GM19397 (cell line): ENCODE results near the gene TMOD4.
A peak's percentile ranks its signal among the peaks of the same experiment; 100 is the strongest.
"Not testable (repeated sequence)": the region's sequence is repeated elsewhere in the genome, so short reads cannot be mapped to it uniquely, and the experiment has no call there.

Source experiments
- ATAC-seq: cut with Tn5 transposase; IDR thresholded peaks from one replicate; pipeline ENCODE4 v1.9.1; 2021; ENCODE audit warnings: mild to moderate bottlenecking, moderate library complexity; ENCODE audit not compliant: unreplicated experiment

The TMOD4 gene

DNA sequence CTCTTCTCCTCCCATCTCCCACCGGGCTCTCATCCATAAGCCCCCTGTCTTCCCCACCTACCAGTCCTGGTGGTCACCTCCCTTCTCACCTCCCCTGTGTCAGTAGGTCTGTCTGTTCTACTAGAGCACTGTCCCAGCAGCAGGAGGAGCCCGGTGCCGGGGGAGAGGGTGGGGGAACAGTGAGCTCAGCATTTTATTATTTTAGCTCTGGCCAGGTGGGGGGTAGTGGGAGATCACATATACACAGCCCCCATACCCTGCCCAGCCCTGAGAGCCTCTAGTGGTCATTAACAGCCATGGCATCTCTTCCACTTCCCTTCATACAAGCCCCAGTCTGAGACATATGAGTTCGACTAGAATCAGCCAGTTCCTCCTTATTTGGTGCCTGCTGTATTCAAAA, at the start of gene TMOD4:
TSS of gene TMOD4 (minus strand) at position 119 of the 400 bp plus-strand sequence. CDS start 1,106 bp downstream, outside the sequence.
- no peak for ATAC-seq

- no peak for ATAC-seq
These were observed 46.3 kb upstream of the TMOD4 start for GRCh38 chr1:151222130-151222529.

DNA sequence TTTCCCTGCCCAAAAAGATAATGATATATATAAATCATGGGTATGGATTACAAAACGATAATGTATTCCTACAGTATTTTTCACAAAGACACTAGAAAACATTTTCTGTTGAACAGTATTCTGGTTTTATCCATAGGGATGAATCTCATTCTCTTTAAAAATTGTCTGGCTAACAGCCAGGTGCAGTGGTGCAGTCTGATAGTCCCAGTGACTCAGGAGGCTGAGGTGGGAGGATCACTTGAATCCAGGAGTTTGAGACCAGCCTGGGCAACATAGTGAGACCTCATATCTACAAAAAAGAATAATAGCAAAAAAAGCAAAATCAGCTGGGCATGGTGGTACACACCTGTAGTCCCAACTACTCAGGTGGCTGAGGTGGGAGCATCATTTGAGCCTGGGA, 45.8 kb upstream of the TMOD4 start:
- no peak for ATAC-seq

DNA sequence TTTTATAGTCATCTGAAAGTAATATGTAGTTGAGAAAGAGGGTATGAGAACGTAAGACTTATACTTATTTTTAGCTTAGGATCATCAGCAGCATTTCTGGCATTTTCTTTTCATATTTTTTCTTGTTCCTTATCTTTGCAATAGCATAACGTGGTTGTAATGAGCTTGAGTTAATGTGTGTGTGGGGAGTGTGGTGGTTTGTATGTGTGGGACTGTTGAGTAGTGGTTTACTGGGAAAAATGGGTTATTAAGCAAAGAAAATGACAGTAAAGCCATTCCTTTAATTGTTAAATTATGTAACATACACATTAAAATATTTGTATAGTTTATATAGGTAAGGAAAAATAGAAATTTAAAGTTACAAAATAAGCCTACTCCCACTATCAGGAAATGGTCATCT, 37.8 kb upstream of the TMOD4 start:
- ATAC-seq: no peak

- ATAC-seq: no peak
These were observed 36.4 kb upstream of the TMOD4 start for GRCh38 chr1:151211972-151212705.

DNA sequence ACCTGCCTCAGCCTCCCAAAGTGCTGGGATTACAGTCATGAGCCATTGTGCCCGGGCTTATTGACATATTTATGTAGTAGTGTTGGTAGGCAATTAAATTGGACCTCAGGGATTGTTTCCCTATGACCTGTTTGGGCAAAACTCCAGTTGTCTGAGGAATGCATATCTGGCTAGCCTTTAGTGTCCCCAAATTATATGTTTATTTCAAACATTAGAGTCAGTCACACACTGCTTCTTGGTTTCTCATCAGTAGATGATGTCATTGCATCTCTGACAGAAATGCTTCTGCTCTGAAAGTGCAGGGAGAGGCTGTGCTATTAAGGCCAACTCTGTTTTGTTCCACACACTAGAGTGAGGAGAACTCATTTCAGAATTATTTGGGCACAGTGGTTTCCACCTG, 35.0 kb upstream of the TMOD4 start:
- no peak for ATAC-seq

DNA sequence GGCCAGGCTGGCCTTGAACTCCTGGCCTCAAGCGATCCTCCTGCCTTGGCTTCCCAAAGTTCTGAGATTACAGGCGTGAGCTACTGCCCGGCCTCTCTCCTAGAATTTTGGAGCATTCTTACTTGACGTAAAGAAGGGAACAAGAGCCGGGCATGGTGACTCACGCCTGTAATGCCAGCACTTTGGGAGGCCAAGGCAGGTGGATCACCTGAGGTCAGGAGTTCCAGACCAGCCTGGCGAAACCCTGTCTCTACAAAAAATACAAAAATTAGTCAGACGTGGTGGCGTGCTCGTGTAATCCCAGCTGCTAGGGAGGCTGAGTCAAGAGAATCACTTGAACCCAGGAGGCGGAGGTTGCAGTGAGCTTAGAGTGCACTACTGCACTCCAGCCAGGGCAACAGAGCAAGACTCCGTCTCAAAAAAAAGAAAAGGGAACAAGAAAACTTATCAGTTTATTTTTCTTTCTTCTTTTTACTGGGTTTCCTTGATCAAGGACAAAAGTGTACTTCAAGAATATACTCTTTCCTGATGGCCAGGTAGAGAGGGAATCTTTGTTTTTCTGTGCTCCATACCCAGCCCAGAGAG, 29.7 kb upstream of the TMOD4 start:
- ATAC-seq: not testable (repeated sequence)

DNA sequence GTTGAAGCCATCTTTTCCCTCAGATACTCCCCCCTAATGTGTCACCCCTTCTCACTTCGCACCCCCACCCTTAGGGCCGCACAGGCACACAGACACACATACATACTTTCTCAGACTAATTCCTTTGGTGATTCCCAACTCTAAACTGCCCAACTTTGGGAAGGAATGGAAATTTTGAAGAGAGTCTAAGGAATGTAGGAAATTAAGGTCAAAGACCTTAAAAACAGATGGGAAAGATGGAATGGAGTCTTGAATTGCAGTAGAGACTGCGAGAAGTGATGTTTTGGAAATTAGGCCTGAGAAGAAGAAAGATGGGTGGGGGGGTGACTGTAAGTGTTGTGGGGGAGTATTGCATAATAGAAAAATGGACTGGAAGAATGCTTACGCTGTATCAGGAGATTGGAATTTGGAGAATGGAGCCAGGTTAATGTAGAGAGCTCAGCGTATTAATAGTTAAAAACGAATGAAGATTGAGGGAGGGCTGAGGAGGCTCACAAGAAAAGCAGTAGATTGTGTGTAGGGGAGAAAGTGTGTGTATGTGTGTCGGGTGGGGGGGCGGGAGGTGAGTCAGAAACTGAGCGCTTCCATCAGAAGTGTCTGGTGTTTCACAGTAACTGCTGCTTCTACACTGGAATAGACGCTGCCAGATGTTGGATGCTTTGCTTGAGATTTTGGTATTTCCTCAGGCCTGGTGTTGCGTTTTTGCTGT, 24.2 kb upstream of the TMOD4 start:
- no peak for ATAC-seq

- peak; percentile 93 for ATAC-seq
These were observed 22.7 kb upstream of the TMOD4 start, which contains the start of gene PIP5K1A for GRCh38 chr1:151198254-151199127. Gene PIP5K1A (plus strand): TSS chr1:151198552. CDS start chr1:151198997, 445 bp downstream.

DNA sequence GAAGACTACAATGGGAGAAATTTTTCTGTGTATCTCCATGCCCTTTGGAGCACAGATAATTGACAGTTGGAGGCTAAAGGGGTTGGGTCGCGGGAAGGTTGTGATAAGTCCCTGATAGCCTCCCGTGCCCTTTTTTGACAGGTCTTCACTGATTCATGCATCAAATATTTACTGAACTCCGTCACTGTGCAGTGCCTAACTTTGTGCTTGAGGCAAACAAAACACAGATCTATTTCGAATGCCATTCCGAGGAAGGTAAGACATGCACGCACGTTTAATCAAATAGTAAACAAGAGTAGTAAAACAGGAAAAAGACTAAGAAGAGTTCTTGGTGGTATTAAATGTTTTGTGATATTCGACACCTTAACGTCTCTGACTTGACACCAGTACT, 22.1 kb upstream of the TMOD4 start:
- ATAC-seq: no peak

DNA sequence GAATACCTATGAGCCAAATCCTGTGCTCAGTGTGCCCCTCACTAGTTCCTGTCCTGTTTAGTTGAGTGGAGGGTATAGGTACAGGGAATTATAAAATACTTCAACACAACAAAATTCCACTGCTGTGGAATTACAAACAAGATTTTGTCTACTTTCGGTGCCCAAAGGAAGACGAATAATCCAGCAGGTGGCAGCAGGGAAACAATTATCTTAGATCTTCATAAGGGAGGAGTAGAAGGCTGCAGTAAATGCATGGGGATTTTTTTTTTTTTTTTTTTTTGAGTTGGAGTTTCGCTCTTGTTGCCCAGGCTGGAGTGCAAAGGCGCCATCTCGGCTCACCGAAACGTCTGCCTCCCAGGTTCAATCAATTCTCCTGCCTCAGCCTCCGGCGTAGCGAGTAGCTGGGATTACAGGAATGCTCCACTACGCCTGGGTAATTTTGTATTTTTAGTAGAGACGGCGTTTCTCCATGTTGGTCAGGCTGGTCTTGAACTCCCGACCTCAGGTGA, 20.6 kb upstream of the TMOD4 start:
- ATAC-seq: no peak

GRCh38 chr1:151194894-151195594, 19.3 kb upstream of the TMOD4 start:
- ATAC-seq: not testable (repeated sequence)

DNA sequence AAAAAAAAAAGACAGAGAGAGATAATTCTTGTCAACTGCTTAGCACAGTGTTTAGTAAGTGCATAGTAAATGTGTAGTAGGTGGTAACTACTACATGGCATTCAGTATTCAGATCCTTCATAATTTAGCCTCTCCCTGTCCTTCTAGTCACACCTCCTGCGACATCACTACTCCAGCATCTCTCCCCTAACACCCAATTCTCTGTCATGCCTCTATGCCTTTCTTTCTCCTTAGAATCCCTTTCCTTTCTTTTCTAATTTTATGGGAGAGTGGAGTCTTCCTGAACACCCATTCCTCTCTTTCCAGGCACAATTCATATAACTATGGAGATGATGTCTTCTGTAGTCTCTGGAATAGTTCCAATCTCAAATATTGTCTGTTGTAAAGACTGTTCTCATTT, 18.1 kb upstream of the TMOD4 start:
- ATAC-seq: no peak

- no peak for ATAC-seq
These were observed 17.5 kb upstream of the TMOD4 start for GRCh38 chr1:151193304-151193703.

GRCh38 chr1:151192047-151192446, 16.3 kb upstream of the TMOD4 start:
- ATAC-seq: no peak

GRCh38 chr1:151189637-151190445, 14.1 kb upstream of the TMOD4 start, which contains the start of gene VPS72:
Gene VPS72 (minus strand): TSS chr1:151190197. CDS start chr1:151190121, 76 bp downstream.
- peak; percentile 91 for ATAC-seq

GRCh38 chr1:151188667-151189066, 12.9 kb upstream of the TMOD4 start:
- ATAC-seq: not testable (repeated sequence)

DNA sequence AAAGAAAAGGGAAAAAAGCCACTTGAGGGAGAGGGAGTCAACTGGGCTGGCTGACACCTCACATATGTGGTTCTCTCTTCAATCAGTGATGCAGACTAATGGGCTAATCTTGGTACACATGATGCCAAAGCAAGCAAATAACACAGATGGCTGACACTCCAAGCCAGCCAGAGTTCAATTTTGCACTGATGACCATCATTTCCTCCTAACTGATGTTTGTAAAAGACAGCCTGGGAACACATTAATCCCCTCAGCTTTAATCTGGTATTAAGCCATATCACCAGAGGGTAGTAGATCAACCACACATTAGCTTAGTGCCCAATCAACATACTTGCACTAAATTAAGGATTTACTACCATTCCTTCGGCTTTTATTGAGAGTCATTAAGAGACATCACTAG, 11.4 kb upstream of the TMOD4 start:
- ATAC-seq: no peak

GRCh38 chr1:151184211-151184610, 8.4 kb upstream of the TMOD4 start:
- ATAC-seq: no peak
